GM12878 (cell line): ENCODE measurements around the gene LRRC74B.
"Not testable (repeated sequence)": the region's sequence is repeated elsewhere in the genome, so short reads cannot be mapped to it uniquely, and the experiment has no call there.

ENCODE experiments used
- GATAD2B ChIP-seq: fragments of 450-650 bp; conservative IDR thresholded peaks from 2 replicates; pipeline ENCODE4 v1.6.1; 2017; ENCODE audit warnings: low read depth, mild to moderate bottlenecking, moderate library complexity
- POLR2A ChIP-seq: IDR thresholded peaks from 2 replicates; pipeline ENCODE4 v1.6.1; 2011; ENCODE audit warnings: low read depth, mild to moderate bottlenecking, low read length
- RFX5 ChIP-seq: IDR thresholded peaks from 2 replicates; pipeline ENCODE4 v1.6.1; 2011; ENCODE audit warnings: low read depth, low read length, improper control_type of control experiment
- TF ChIP-seq, protein P1 (sequence below), 3 experiments: IDR thresholded peaks in 2 of 3; conservative IDR thresholded peaks in 1 of 3; 2 replicates each; pipeline ENCODE4 v1.5.1; 2011; ENCODE audit warnings: low read depth in 3 of 3, low read length in 3 of 3, mild to moderate bottlenecking in 3 of 3, control low read depth in 2 of 3, moderate library complexity in 2 of 3, inconsistent platforms in 1 of 3, mixed read lengths in 1 of 3; ENCODE audit not compliant: control insufficient read depth in 2 of 3, insufficient read depth in 1 of 3; ENCODE audit errors: extremely low read depth in 1 of 3
- TF ChIP-seq, protein P2 (sequence below): fragments of 450-650 bp; IDR thresholded peaks from 2 replicates; pipeline ENCODE4 v1.6.1; 2018; ENCODE audit warnings: mild to moderate bottlenecking, low read depth, moderate library complexity; ENCODE audit not compliant: partially characterized antibody

DNA sequence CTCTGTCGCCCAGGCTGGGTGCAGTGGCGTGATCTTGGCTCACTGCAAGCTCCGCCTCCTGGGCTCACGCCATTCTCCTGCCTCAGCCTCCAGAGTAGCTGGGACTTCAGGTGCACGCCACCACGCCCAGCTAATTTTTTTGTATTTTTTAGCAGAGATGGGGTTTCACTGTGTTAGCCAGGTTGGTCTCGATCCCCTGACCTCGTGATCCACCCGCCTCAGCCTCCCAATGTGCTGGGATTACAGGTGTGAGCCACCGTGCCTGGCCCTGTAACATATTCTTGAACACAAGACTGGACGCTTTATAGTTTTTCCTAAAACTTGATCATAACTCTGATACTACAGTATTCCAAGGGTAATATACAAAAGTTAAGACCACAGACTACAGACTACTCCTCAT lies 45.5 kb downstream of the LRRC74B start:
- TF ChIP-seq, protein P1, sequence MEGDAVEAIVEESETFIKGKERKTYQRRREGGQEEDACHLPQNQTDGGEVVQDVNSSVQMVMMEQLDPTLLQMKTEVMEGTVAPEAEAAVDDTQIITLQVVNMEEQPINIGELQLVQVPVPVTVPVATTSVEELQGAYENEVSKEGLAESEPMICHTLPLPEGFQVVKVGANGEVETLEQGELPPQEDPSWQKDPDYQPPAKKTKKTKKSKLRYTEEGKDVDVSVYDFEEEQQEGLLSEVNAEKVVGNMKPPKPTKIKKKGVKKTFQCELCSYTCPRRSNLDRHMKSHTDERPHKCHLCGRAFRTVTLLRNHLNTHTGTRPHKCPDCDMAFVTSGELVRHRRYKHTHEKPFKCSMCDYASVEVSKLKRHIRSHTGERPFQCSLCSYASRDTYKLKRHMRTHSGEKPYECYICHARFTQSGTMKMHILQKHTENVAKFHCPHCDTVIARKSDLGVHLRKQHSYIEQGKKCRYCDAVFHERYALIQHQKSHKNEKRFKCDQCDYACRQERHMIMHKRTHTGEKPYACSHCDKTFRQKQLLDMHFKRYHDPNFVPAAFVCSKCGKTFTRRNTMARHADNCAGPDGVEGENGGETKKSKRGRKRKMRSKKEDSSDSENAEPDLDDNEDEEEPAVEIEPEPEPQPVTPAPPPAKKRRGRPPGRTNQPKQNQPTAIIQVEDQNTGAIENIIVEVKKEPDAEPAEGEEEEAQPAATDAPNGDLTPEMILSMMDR (IDR thresholded peaks at IDR 0.05 in 2 of 3, conservative IDR thresholded peaks at IDR 0.05 in 1 of 3; ENCODE audit: control insufficient read depth in 2 of 3, extremely low read depth in 1 of 3, insufficient read depth in 1 of 3, low read depth in 3 of 3, low read length in 3 of 3), result not testable (repeated sequence)
- TF ChIP-seq RFX5, POLR2A, GATAD2B: not testable (repeated sequence)
- TF ChIP-seq, protein P2, sequence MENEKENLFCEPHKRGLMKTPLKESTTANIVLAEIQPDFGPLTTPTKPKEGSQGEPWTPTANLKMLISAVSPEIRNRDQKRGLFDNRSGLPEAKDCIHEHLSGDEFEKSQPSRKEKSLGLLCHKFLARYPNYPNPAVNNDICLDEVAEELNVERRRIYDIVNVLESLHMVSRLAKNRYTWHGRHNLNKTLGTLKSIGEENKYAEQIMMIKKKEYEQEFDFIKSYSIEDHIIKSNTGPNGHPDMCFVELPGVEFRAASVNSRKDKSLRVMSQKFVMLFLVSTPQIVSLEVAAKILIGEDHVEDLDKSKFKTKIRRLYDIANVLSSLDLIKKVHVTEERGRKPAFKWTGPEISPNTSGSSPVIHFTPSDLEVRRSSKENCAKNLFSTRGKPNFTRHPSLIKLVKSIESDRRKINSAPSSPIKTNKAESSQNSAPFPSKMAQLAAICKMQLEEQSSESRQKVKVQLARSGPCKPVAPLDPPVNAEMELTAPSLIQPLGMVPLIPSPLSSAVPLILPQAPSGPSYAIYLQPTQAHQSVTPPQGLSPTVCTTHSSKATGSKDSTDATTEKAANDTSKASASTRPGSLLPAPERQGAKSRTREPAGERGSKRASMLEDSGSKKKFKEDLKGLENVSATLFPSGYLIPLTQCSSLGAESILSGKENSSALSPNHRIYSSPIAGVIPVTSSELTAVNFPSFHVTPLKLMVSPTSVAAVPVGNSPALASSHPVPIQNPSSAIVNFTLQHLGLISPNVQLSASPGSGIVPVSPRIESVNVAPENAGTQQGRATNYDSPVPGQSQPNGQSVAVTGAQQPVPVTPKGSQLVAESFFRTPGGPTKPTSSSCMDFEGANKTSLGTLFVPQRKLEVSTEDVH, result not testable (repeated sequence)
